Endothelial cell of umbilical vein (primary cell): ENCODE data around the gene LRP1B. TPM values are rescaled to one million over a fixed set of nuclear protein-coding genes. Genes with fewer than 3 reads are reported as not detected.

Experiments used
- BruUV-seq: library from RNA; stranded (reverse); fragments of 400-500 nt; replicated peaks from 2 replicates; lab custom pipeline; 2021; lab: Mats Ljungman, UMichigan
- CTCF ChIA-PET: fragments of 300-600, 350-600 bp; sonication (Branson Sonifier 250); formaldehyde crosslinking; loops from one replicate; lab custom pipeline; 2021; ENCODE audit warnings: antibody characterized with exemption, inconsistent platforms; lab: Charles Lee
- POLR2A ChIA-PET: fragments of 300-600, 350-600 bp; sonication (Branson Sonifier 250); formaldehyde crosslinking; loops from one replicate; lab custom pipeline; 2021; ENCODE audit warnings: antibody characterized with exemption, inconsistent platforms; lab: Charles Lee
- DNase-seq: peaks from one replicate; pipeline ENCODE4 v3.0.0-alpha.2; 2011; ENCODE audit warnings: low read depth, low spot score
- FAIRE-seq: peaks from 2 replicates; lab custom pipeline; 2011; peaks lifted over from hg19 to GRCh38; lab: Jason Lieb, UNC
- H2AFZ ChIP-seq: 2 replicates; pipeline ENCODE4 v1.6.0; 2012; ENCODE audit warnings: low read depth, low read length, control low read depth, inconsistent platforms
- H3K27ac ChIP-seq: 2 replicates; pipeline ENCODE4 v1.5.1; 2011; ENCODE audit warnings: low read depth, mild to moderate bottlenecking, control low read depth, low read length, moderate library complexity; ENCODE audit not compliant: insufficient read depth
- H3K27me3 ChIP-seq, 2 experiments: 2 replicates each; pipeline versions ENCODE4 v1.6.0 to v1.6.1; 2011; ENCODE audit warnings: low read length in 2 of 2, mixed read lengths in 1 of 2; ENCODE audit not compliant: control insufficient read depth in 2 of 2, insufficient read depth in 2 of 2
- H3K36me3 ChIP-seq, 2 experiments: 2 replicates in 1 of 2; 3 replicates in 1 of 2; pipeline ENCODE4 v1.5.1; 2011; ENCODE audit warnings: low read length in 2 of 2, mild to moderate bottlenecking in 1 of 2, moderate library complexity in 1 of 2; ENCODE audit not compliant: control insufficient read depth in 2 of 2, insufficient read depth in 2 of 2; ENCODE audit errors: extremely low read depth in 1 of 2
- H3K4me1 ChIP-seq: 3 replicates; pipeline ENCODE4 v1.5.1; 2011; ENCODE audit warnings: mild to moderate bottlenecking, low read length; ENCODE audit not compliant: control insufficient read depth, insufficient read depth; ENCODE audit errors: extremely low read depth
- H3K4me2 ChIP-seq: 2 replicates; pipeline ENCODE4 v1.6.1; 2011; ENCODE audit warnings: low read length, control low read depth, mixed read lengths; ENCODE audit not compliant: insufficient read depth
- H3K4me3 ChIP-seq, 3 experiments: fragments of 200-600 bp in 1 of 3; sonication (generic), shearing (Covaris generic) in 1 of 3; replicated peaks in 1 of 3; 2 replicates each; pipeline ENCODE4 v1.5.1; 2011 to 2016; ENCODE audit warnings: control low read depth in 3 of 3, low read length in 3 of 3, mild to moderate bottlenecking in 2 of 3, inconsistent platforms in 1 of 3, low read depth in 1 of 3, moderate library complexity in 1 of 3; ENCODE audit not compliant: insufficient read depth in 1 of 3
- H3K79me2 ChIP-seq: 2 replicates; pipeline ENCODE4 v1.6.0; 2012; ENCODE audit warnings: low read length, inconsistent platforms; ENCODE audit not compliant: control insufficient read depth, insufficient read depth
- H3K9ac ChIP-seq: replicated peaks from 2 replicates; pipeline ENCODE3; 2011; ENCODE audit warnings: low read length, control low read depth; ENCODE audit not compliant: insufficient read depth; ENCODE audit errors: extremely low read depth
- H3K9me1 ChIP-seq: replicated peaks from 3 replicates; pipeline ENCODE4 v1.6.0; 2011; ENCODE audit warnings: mild to moderate bottlenecking, low read length; ENCODE audit not compliant: control insufficient read depth, insufficient read depth; ENCODE audit errors: extremely low read depth
- H3K9me3 ChIP-seq: replicated peaks from 2 replicates; pipeline ENCODE4 v1.5.1; 2012; ENCODE audit warnings: low read length, inconsistent platforms; ENCODE audit not compliant: control insufficient read depth, insufficient read depth
- H4K20me1 ChIP-seq: replicated peaks from 2 replicates; pipeline ENCODE3; 2011; ENCODE audit warnings: mild to moderate bottlenecking, low read length; ENCODE audit not compliant: control insufficient read depth, insufficient read depth; ENCODE audit errors: extremely low read depth
- EZH2 ChIP-seq: IDR thresholded peaks from 2 replicates; pipeline ENCODE4 v1.6.1; 2012; ENCODE audit warnings: borderline replicate concordance, low read depth, mild to moderate bottlenecking, moderate library complexity, low read length, inconsistent platforms; ENCODE audit not compliant: severe bottlenecking
- FOS ChIP-seq: IDR thresholded peaks from 2 replicates; pipeline ENCODE4 v1.6.1; 2011; ENCODE audit warnings: mild to moderate bottlenecking, low read length, moderate library complexity, borderline replicate concordance; ENCODE audit not compliant: insufficient read depth
- GATA2 ChIP-seq: IDR thresholded peaks from 2 replicates; pipeline ENCODE4 v1.7.0; 2011; ENCODE audit warnings: low read depth, mild to moderate bottlenecking, moderate library complexity, mixed read lengths, low read length; ENCODE audit not compliant: insufficient read length, insufficient read depth
- JUN ChIP-seq: IDR thresholded peaks from 2 replicates; pipeline ENCODE4 v1.6.1; 2011; ENCODE audit warnings: borderline replicate concordance, low read depth; ENCODE audit not compliant: insufficient read length, insufficient read depth
- MYC ChIP-seq: IDR thresholded peaks from one replicate; pipeline ENCODE4 v1.6.1; 2011; ENCODE audit warnings: mild to moderate bottlenecking, low read depth, low read length
- POLR2A ChIP-seq: IDR thresholded peaks from 2 replicates; pipeline ENCODE4 v1.6.1; 2012; ENCODE audit warnings: low read depth, mild to moderate bottlenecking, control low read depth, low read length
- POLR2AphosphoS5 ChIP-seq: IDR thresholded peaks from 2 replicates; pipeline ENCODE4 v1.6.1; 2012; ENCODE audit warnings: low read depth, mild to moderate bottlenecking, control low read depth, low read length, moderate library complexity; ENCODE audit not compliant: insufficient read depth
- dilution Hi-C: fragments of 300-500 bp; cut with MboI; formaldehyde crosslinking; loops from one replicate; pipeline ENCODE4 v1.15.0; 2019; ENCODE audit warnings: low sequenced_read_pairs; ENCODE audit not compliant: extremely low pct_ligation_motif_present
- intact Hi-C: fragments of 100-400 bp; cut with micrococcal nuclease; formaldehyde crosslinking; loops from one replicate; pipeline ENCODE4 v1.10.0; 2022
- polyA plus RNA-seq, 4 experiments: library from polyadenylated mRNA; depleted of rRNA in 3 of 4; stranded (reverse) in 3 of 4; unstranded in 1 of 4; fragments of >200 nt; gene quantifications; 2 replicates each; pipeline versions ENCODE4 v1.2.1 to v1.2.3, GENCODE V29; 2011 to 2012; ENCODE audit warnings: missing spikeins in 1 of 4
- total RNA-seq: library from RNA; stranded (reverse); gene quantifications from 2 replicates; pipeline ENCODE4 v1.2.3, GENCODE V29; 2021
- TF ChIP-seq, protein P1 (sequence below): IDR thresholded peaks from 2 replicates; pipeline ENCODE4 v1.6.1; 2011; ENCODE audit not compliant: insufficient read depth, insufficient read length
- TF ChIP-seq, protein P2 (sequence below), 2 donors: IDR thresholded peaks; 1 replicate in 1 of 2; 2 replicates in 1 of 2; pipeline ENCODE4 v1.5.1; 2011; ENCODE audit warnings: low read length in 2 of 2, mild to moderate bottlenecking in 2 of 2, moderate library complexity in 2 of 2, control low read depth in 1 of 2, inconsistent platforms in 1 of 2, low read depth in 1 of 2; ENCODE audit not compliant: insufficient read depth in 1 of 2; ENCODE audit errors: extremely low read depth in 1 of 2

Gene LRP1B
- total and polyA plus RNA-seq, 2 donors (not counting 3 experiments of a cell fraction or from before 2014, with no cell fraction given) = 0.03 to 0.07 TPM

DNA sequence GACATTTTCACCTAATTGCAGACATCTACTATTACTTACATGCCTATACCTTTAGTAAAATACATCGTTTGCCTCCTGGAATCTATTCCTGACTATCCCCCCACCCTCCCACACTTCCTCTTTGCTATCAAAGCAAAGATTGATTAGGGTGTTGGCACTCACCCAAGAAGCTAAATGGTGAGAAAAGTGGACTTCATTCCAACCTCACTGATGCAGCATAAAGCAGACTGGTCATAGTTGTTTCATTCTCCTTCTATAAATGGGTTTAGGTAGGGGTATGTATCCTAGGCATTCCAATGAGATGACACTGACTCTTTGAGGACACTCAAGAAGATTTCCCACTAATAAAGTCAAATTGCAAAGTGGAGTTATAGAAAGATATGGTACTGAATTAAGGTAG is 97.4 kb downstream of the LRP1B start:
- H3K4me2 ChIP-seq = no peak overlapping the region
- H3K79me2 ChIP-seq = no peaks in the 10 kb centered on the region
- dilution Hi-C loops (no loop called here), intact Hi-C loops (no loop called here)
- CTCF ChIA-PET = no interaction called here
- no peak overlapping the region for H3K4me3 ChIP-seq
- H2AFZ ChIP-seq = no peak overlapping the region
- no peak overlapping the region for H3K27ac ChIP-seq
- H3K27me3 ChIP-seq = no peaks in the 10 kb centered on the region
- H3K9me1 ChIP-seq = no peaks in the 10 kb centered on the region
- TF ChIP-seq JUN (no peak), POLR2A (no peak), MYC (no peak)
- no peaks in the 10 kb centered on the region for H3K9me3 ChIP-seq
- no peak for FAIRE-seq
- no peaks in the 10 kb centered on the region for H4K20me1 ChIP-seq
- BruUV-seq = no TSS peak
- H3K36me3 ChIP-seq = no peaks in the 10 kb centered on the region
- no peaks in the 10 kb centered on the region for H3K4me1 ChIP-seq
- no peak overlapping the region for H3K9ac ChIP-seq
- no peak for DNase-seq
- POLR2A ChIA-PET = no interaction called here

DNA sequence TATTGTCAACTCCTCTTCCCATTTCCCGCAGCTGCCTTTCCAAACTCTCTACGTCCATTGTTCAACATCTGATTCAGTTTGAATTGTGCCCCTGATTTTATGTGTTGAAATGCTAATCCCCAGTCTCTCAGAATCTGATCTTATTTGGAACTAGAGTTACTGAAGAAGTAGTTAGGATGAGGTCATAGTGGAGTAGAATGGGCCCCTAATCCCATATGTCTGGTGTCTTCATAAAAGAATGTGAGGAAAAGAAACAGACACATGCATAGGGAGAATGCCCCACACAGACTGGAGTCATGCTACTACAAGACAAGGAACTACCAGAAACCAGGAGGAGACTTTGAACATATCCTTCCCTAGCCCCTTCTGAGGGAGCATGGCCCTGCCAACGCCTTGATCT is 99.2 kb downstream of the LRP1B start:
- H3K36me3 ChIP-seq = no peaks in the 10 kb centered on the region
- no peak overlapping the region for H3K4me2 ChIP-seq
- TF ChIP-seq MYC = no peak
- TF ChIP-seq EZH2 = no peak
- no peak for TF ChIP-seq POLR2A
- TF ChIP-seq POLR2AphosphoS5 = no peak
- TF ChIP-seq, protein P1, sequence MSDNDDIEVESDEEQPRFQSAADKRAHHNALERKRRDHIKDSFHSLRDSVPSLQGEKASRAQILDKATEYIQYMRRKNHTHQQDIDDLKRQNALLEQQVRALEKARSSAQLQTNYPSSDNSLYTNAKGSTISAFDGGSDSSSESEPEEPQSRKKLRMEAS = no peak
- no peak for TF ChIP-seq GATA2
- TF ChIP-seq, protein P2, sequence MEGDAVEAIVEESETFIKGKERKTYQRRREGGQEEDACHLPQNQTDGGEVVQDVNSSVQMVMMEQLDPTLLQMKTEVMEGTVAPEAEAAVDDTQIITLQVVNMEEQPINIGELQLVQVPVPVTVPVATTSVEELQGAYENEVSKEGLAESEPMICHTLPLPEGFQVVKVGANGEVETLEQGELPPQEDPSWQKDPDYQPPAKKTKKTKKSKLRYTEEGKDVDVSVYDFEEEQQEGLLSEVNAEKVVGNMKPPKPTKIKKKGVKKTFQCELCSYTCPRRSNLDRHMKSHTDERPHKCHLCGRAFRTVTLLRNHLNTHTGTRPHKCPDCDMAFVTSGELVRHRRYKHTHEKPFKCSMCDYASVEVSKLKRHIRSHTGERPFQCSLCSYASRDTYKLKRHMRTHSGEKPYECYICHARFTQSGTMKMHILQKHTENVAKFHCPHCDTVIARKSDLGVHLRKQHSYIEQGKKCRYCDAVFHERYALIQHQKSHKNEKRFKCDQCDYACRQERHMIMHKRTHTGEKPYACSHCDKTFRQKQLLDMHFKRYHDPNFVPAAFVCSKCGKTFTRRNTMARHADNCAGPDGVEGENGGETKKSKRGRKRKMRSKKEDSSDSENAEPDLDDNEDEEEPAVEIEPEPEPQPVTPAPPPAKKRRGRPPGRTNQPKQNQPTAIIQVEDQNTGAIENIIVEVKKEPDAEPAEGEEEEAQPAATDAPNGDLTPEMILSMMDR (IDR thresholded peaks at IDR 0.05; ENCODE audit: extremely low read depth in 1 of 2, insufficient read depth in 1 of 2, low read depth in 1 of 2, low read length in 2 of 2) = no peak
- no peak for TF ChIP-seq JUN
- TF ChIP-seq FOS = no peak
- FAIRE-seq (no peak), DNase-seq (no peak)
- CTCF ChIA-PET = no interaction called here
- dilution Hi-C loops = no loop called here
- no peak overlapping the region for H3K27ac ChIP-seq
- H3K9ac ChIP-seq = no peak overlapping the region
- no peak overlapping the region for H3K4me3 ChIP-seq
- POLR2A ChIA-PET = no interaction called here
- no peak overlapping the region for H2AFZ ChIP-seq
- H3K9me3 ChIP-seq = no peaks in the 10 kb centered on the region
- no peaks in the 10 kb centered on the region for H3K9me1 ChIP-seq
- no peaks in the 10 kb centered on the region for H3K4me1 ChIP-seq
- no peaks in the 10 kb centered on the region for H3K27me3 ChIP-seq
- no TSS peak for BruUV-seq
- H4K20me1 ChIP-seq = no peaks in the 10 kb centered on the region
- intact Hi-C loops = no loop called here
- H3K79me2 ChIP-seq = no peaks in the 10 kb centered on the region
